HEK293 (cell line): ENCODE data around the gene SLC45A2.
A peak's percentile ranks its signal among the peaks of the same experiment; 100 is the strongest.

ENCODE experiments used
- ATF2 ChIP-seq: fragments of 450-650 bp; formaldehyde crosslinking; IDR thresholded peaks from 2 replicates; pipeline ENCODE4 v1.5.1; 2016; ENCODE audit warnings: missing biosample characterization, missing genetic modification characterization, low read depth
- BCL11A ChIP-seq: fragments of 450-650 bp; formaldehyde crosslinking; IDR thresholded peaks from 2 replicates; pipeline ENCODE4 v1.5.1; 2016; ENCODE audit warnings: low read depth, missing biosample characterization, missing genetic modification characterization
- FEZF1 ChIP-seq: fragments of 450-650 bp; formaldehyde crosslinking; IDR thresholded peaks from 2 replicates; pipeline ENCODE4 v1.5.1; 2016; ENCODE audit warnings: missing biosample characterization, missing genetic modification characterization
- IKZF3 ChIP-seq: fragments of 450-650 bp; IDR thresholded peaks from 2 replicates; pipeline ENCODE4 v1.5.0; 2018; ENCODE audit warnings: missing biosample characterization, mild to moderate bottlenecking, missing genetic modification characterization, moderate library complexity
- INSM2 ChIP-seq: fragments of 450-650 bp; formaldehyde crosslinking; IDR thresholded peaks from 2 replicates; pipeline ENCODE4 v1.5.1; 2016; ENCODE audit warnings: missing biosample characterization, missing genetic modification characterization
- KLF17 ChIP-seq: fragments of 450-650 bp; formaldehyde crosslinking; IDR thresholded peaks from 2 replicates; pipeline ENCODE4 v1.5.1; 2016; ENCODE audit warnings: missing biosample characterization, missing genetic modification characterization
- KLF9 ChIP-seq: fragments of 450-650 bp; formaldehyde crosslinking; IDR thresholded peaks from 2 replicates; pipeline ENCODE4 v1.5.1; 2016; ENCODE audit warnings: missing biosample characterization, missing genetic modification characterization, low read depth
- PBX3 ChIP-seq: sonication (generic); formaldehyde crosslinking; IDR thresholded peaks from 2 replicates; pipeline ENCODE4 v1.8.1; 2022; ENCODE audit warnings: mild to moderate bottlenecking, moderate library complexity, missing genetic modification reagents
- REPIN1 ChIP-seq: fragments of 450-650 bp; formaldehyde crosslinking; IDR thresholded peaks from 2 replicates; pipeline ENCODE4 v1.5.1; 2017; ENCODE audit warnings: missing biosample characterization, missing genetic modification characterization, low read depth
- SP2 ChIP-seq: fragments of 450-650 bp; formaldehyde crosslinking; IDR thresholded peaks from 2 replicates; pipeline ENCODE4 v1.5.1; 2016; ENCODE audit warnings: missing biosample characterization, missing genetic modification characterization
- SP3 ChIP-seq: fragments of 450-650 bp; formaldehyde crosslinking; IDR thresholded peaks from 2 replicates; pipeline ENCODE4 v1.5.1; 2016; ENCODE audit warnings: missing biosample characterization, missing genetic modification characterization
- YY2 ChIP-seq: fragments of 450-650 bp; formaldehyde crosslinking; IDR thresholded peaks from 2 replicates; pipeline ENCODE4 v1.5.1; 2016; ENCODE audit warnings: missing biosample characterization, missing genetic modification characterization
- ZBTB1 ChIP-seq: fragments of 450-650 bp; formaldehyde crosslinking; IDR thresholded peaks from 2 replicates; pipeline ENCODE4 v1.5.1; 2016; ENCODE audit warnings: missing biosample characterization, missing genetic modification characterization
- ZBTB26 ChIP-seq: fragments of 450-650 bp; formaldehyde crosslinking; optimal IDR thresholded peaks from 2 replicates; pipeline ENCODE3; 2016; ENCODE audit warnings: missing biosample characterization, mild to moderate bottlenecking, missing genetic modification characterization
- ZEB2 ChIP-seq: fragments of 450-650 bp; formaldehyde crosslinking; IDR thresholded peaks from 2 replicates; pipeline ENCODE4 v1.5.1; 2016; ENCODE audit warnings: missing biosample characterization, missing genetic modification characterization
- ZFHX2 ChIP-seq: fragments of 450-650 bp; formaldehyde crosslinking; conservative IDR thresholded peaks from 2 replicates; pipeline ENCODE4 v1.5.1; 2016; ENCODE audit warnings: missing biosample characterization, missing genetic modification characterization
- ZFP37 ChIP-seq: fragments of 450-650 bp; formaldehyde crosslinking; IDR thresholded peaks from 2 replicates; pipeline ENCODE4 v1.5.1; 2016; ENCODE audit warnings: missing biosample characterization, missing genetic modification characterization
- ZNF138 ChIP-seq: fragments of 450-650 bp; formaldehyde crosslinking; IDR thresholded peaks from 2 replicates; pipeline ENCODE4 v1.5.1; 2016; ENCODE audit warnings: missing biosample characterization, missing genetic modification characterization, borderline replicate concordance
- ZNF155 ChIP-seq: fragments of 450-650 bp; formaldehyde crosslinking; IDR thresholded peaks from 2 replicates; pipeline ENCODE4 v1.5.1; 2016; ENCODE audit warnings: missing biosample characterization, missing genetic modification characterization
- ZNF223 ChIP-seq: fragments of 450-650 bp; formaldehyde crosslinking; IDR thresholded peaks from 2 replicates; pipeline ENCODE4 v1.5.1; 2016; ENCODE audit warnings: missing biosample characterization, missing genetic modification characterization
- ZNF239 ChIP-seq: fragments of 450-650 bp; formaldehyde crosslinking; IDR thresholded peaks from 2 replicates; pipeline ENCODE4 v1.5.1; 2016; ENCODE audit warnings: missing biosample characterization, missing genetic modification characterization
- ZNF362 ChIP-seq: fragments of 450-650 bp; formaldehyde crosslinking; IDR thresholded peaks from 2 replicates; pipeline ENCODE4 v1.5.1; 2016; ENCODE audit warnings: missing biosample characterization, missing genetic modification characterization
- ZNF449 ChIP-seq: fragments of 450-650 bp; formaldehyde crosslinking; IDR thresholded peaks from 2 replicates; pipeline ENCODE4 v1.5.1; 2017; ENCODE audit warnings: missing biosample characterization, mild to moderate bottlenecking, missing genetic modification characterization, moderate library complexity
- ZNF473 ChIP-seq: fragments of 450-650 bp; formaldehyde crosslinking; IDR thresholded peaks from 2 replicates; pipeline ENCODE4 v1.5.1; 2017; ENCODE audit warnings: missing biosample characterization, missing genetic modification characterization
- ZNF48 ChIP-seq: fragments of 450-650 bp; formaldehyde crosslinking; IDR thresholded peaks from 2 replicates; pipeline ENCODE4 v1.5.1; 2016; ENCODE audit warnings: missing biosample characterization, missing genetic modification characterization
- ZNF501 ChIP-seq: fragments of 450-650 bp; formaldehyde crosslinking; IDR thresholded peaks from 2 replicates; pipeline ENCODE4 v1.5.1; 2016; ENCODE audit warnings: missing biosample characterization, missing genetic modification characterization
- ZNF561 ChIP-seq: fragments of 450-650 bp; IDR thresholded peaks from 2 replicates; pipeline ENCODE4 v1.5.1; 2018; ENCODE audit warnings: missing biosample characterization, missing genetic modification characterization, borderline replicate concordance
- ZNF654 ChIP-seq: fragments of 450-650 bp; formaldehyde crosslinking; IDR thresholded peaks from 2 replicates; pipeline ENCODE4 v1.5.1; 2016; ENCODE audit warnings: low read depth, missing biosample characterization, missing genetic modification characterization
- ZNF837 ChIP-seq: fragments of 450-650 bp; formaldehyde crosslinking; IDR thresholded peaks from 2 replicates; pipeline ENCODE4 v1.5.1; 2016; ENCODE audit warnings: missing biosample characterization, missing genetic modification characterization
- ZXDB ChIP-seq: fragments of 450-650 bp; formaldehyde crosslinking; IDR thresholded peaks from 2 replicates; pipeline ENCODE4 v1.5.1; 2016; ENCODE audit warnings: missing biosample characterization, missing genetic modification characterization

The SLC45A2 gene

GRCh38 chr5:34007621-34008600, 23.4 kb upstream of the SLC45A2 start, which contains the start of gene AMACR (continued):
- TF ChIP-seq SP3 (tag by site-specific recombination) (peak; percentile 72), INSM2 (tag by site-specific recombination) (no peak; the same call in 1 of the 2 replicates), FEZF1 (peak; percentile 16; the same call in 1 of the 2 replicates), ZNF362 (tag by site-specific recombination) (no peak), ZNF138 (tag by site-specific recombination) (no peak), ZNF155 (tag by site-specific recombination) (no peak), ZEB2 (tag by site-specific recombination) (peak; percentile 86), ZNF654 (tag by site-specific recombination) (no peak), ZNF223 (tag by site-specific recombination) (no peak), SP2 (peak; percentile 76), ATF2 (tag by site-specific recombination) (no peak), KLF9 (tag by site-specific recombination) (peak; percentile 88), ZFP37 (tag by site-specific recombination) (peak; percentile 98), BCL11A (tag by site-specific recombination) (0 out of 2 replicates have a peak, but pooled peaks have one; percentile 21), ZNF473 (no peak), YY2 (tag by site-specific recombination) (peak; percentile 71; the same call in 1 of the 2 replicates), ZNF449 (tag by site-specific recombination) (peak; percentile 31), REPIN1 (tag by site-specific recombination) (no peak), ZXDB (tag by site-specific recombination) (peak; percentile 82), ZNF239 (tag by site-specific recombination) (peak; percentile 64; the same call in 1 of the 2 replicates), IKZF3 (tag by site-specific recombination) (peak; percentile 86), ZNF501 (tag by site-specific recombination) (peak; percentile 96), ZBTB26 (tag by site-specific recombination) (peak; percentile 91), ZBTB1 (tag by site-specific recombination) (peak; percentile 81; the same call in 1 of the 2 replicates), ZNF837 (tag by site-specific recombination) (peak; percentile 78; the same call in 1 of the 2 replicates), ZNF48 (tag by site-specific recombination) (no peak), PBX3 (peak; percentile 71), ZFHX2 (tag by site-specific recombination) (peak; percentile 37; the same call in 1 of the 2 replicates), ZNF561 (tag by site-specific recombination) (peak; percentile 78; the same call in 1 of the 2 replicates), KLF17 (peak; percentile 94)
